NK-92 treated with Interleukin-12 subunit alpha and Interleukin-12 subunit beta, amount 100 ng/mL, for 24 hours (cell line): Measurements from ENCODE around the gene ST6GALNAC3.
"Not testable (repeated sequence)": the region's sequence is repeated elsewhere in the genome, so short reads cannot be mapped to it uniquely, and the experiment has no call there.

Source experiments
- DNase-seq: peaks from one replicate; lab custom pipeline; 2025; lab: John Stamatoyannopoulos, UW

ST6GALNAC3 gene

GRCh38 chr1:76074321-76075187, at the start of gene ST6GALNAC3:
Gene ST6GALNAC3 (plus strand): TSS chr1:76074746.
- no peak for DNase-seq

GRCh38 chr1:76027341-76027740, 47.2 kb upstream of the ST6GALNAC3 start:
- no peak for DNase-seq

GRCh38 chr1:76029331-76029730, 45.2 kb upstream of the ST6GALNAC3 start:
- DNase-seq: no peak

GRCh38 chr1:76031496-76031895, 43.0 kb upstream of the ST6GALNAC3 start:
- DNase-seq: no peak

- DNase-seq: no peak
Measured at GRCh38 chr1:76033800-76034475, 40.6 kb upstream of the ST6GALNAC3 start.

GRCh38 chr1:76035053-76035452, 39.5 kb upstream of the ST6GALNAC3 start:
- no peak for DNase-seq

GRCh38 chr1:76037324-76037723, 37.2 kb upstream of the ST6GALNAC3 start:
- DNase-seq: no peak

GRCh38 chr1:76038287-76039004, 36.1 kb upstream of the ST6GALNAC3 start:
- no peak for DNase-seq

GRCh38 chr1:76046149-76046548, 28.4 kb upstream of the ST6GALNAC3 start:
- no peak for DNase-seq

GRCh38 chr1:76048219-76048618, 26.3 kb upstream of the ST6GALNAC3 start:
- DNase-seq: no peak

- DNase-seq: no peak
Measured at GRCh38 chr1:76048926-76049325, 25.6 kb upstream of the ST6GALNAC3 start.

- DNase-seq: no peak
Measured at GRCh38 chr1:76049498-76049897, 25.0 kb upstream of the ST6GALNAC3 start.

GRCh38 chr1:76050073-76050472, 24.5 kb upstream of the ST6GALNAC3 start:
- not testable (repeated sequence) for DNase-seq

- no peak for DNase-seq
Measured at GRCh38 chr1:76053021-76053420, 21.5 kb upstream of the ST6GALNAC3 start.

GRCh38 chr1:76054359-76054758, 20.2 kb upstream of the ST6GALNAC3 start:
- no peak for DNase-seq

GRCh38 chr1:76055987-76056386, 18.6 kb upstream of the ST6GALNAC3 start:
- DNase-seq: no peak

- DNase-seq: no peak
Measured at GRCh38 chr1:76059451-76059850, 15.1 kb upstream of the ST6GALNAC3 start.

GRCh38 chr1:76065270-76065669, 9.3 kb upstream of the ST6GALNAC3 start:
- no peak for DNase-seq

GRCh38 chr1:76066394-76066793, 8.2 kb upstream of the ST6GALNAC3 start:
- DNase-seq: no peak

- no peak for DNase-seq
Measured at GRCh38 chr1:76068542-76068941, 6.0 kb upstream of the ST6GALNAC3 start.

GRCh38 chr1:76068953-76069561, 5.5 kb upstream of the ST6GALNAC3 start:
- no peak for DNase-seq

GRCh38 chr1:76070538-76070937, 4.0 kb upstream of the ST6GALNAC3 start:
- no peak for DNase-seq
